Measurements from ENCODE around the gene FGD5. TPM values are rescaled to one million over a fixed set of nuclear protein-coding genes. Genes with fewer than 3 reads are reported as not detected.

Gene FGD5
- total RNA-seq, 2 donors from 2014 or later: 15.3 to 17.0 TPM

DNA sequence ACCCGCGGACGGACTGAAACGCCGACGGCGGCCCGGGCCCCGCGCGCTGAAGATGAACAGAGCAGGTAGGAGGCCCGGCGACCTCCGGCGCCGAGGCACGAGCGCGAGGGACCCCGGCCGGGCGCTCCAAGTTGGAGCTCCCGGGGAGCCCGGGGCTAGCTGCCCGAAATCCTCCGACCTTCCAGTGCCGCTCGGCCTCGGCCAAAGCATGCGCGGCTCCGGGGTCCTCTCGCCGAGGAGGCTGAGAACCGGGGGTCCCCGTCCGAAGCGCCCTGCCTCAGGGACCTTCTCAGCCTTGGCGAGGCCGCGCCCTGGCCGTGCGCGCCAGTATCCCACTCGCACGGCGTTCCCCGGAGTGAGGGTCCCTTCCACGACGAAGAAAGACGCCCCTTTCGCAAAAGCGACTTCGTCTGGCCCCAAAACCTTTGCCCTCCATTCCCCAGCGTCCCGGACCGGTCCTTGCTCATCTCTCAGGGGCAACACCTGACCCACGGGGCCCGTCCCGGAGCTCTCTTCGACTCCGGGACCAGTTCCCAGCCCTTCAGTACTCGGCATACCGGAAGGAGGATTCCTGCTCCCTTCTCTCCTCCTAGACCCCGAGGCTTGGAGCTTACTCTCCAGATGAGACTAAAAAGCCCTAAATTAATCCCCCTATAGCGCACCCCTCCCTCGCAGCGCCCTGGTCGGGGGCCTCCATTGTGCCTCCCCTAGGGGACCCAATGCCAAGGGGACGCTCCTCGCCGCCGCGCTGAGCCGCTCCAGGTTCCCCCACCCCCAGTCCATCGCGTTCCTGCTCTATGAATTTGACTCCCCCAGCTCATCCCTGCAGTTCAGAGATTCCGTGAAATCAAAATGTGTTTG is 7.7 kb upstream of the FGD5 start:
- peaks cover 45% of the 10 kb centered on the region for H3K27me3 Mint-ChIP-seq (ENCODE audit: insufficient read depth)
- H3K4me3 Mint-ChIP-seq: peak overlapping the region; percentile 80
- H3K9ac ChIP-seq (ENCODE audit: extremely low read depth, low read length, poor library complexity, severe bottlenecking): no peak overlapping the region

DNA sequence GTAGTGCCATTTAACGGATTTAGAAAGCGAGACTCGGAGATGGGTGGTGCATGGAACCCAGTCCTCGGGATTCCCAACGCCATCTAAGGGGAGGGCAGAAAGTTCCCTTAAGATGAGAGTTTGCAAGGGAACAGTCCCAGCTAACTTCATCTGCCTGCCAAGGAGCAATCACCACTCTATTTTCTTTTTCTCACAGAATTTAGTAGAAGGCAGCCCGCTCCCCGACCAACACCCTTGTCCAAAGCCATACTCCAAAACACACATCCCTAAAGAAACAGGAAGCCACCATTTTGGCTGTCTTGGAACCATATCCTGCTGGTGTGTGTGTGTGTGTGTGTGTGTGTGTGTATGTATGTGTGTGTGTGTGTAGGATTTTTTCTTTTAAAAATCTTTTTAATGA is 7.1 kb upstream of the FGD5 start:
- H3K4me1 Mint-ChIP-seq: peaks cover 2% of the 10 kb centered on the region
- Histone ChIP-seq H3K27ac (ENCODE audit: low read depth, low read length) (no peak overlapping the region), H3K9me3 (ENCODE audit: control insufficient read depth, low read length) (no peaks in the 10 kb centered on the region), H3K27me3 (ENCODE audit: control insufficient read depth, insufficient read depth, low read length, poor library complexity, severe bottlenecking) (peaks cover 62% of the 10 kb centered on the region), H3K36me3 (ENCODE audit: control insufficient read depth, insufficient read depth, low read length) (no peaks in the 10 kb centered on the region), H3K4me3 (ENCODE audit: low read length) (peak overlapping the region; percentile 74), H3K4me1 (ENCODE audit: control insufficient read depth, insufficient read depth, low read length) (no peaks in the 10 kb centered on the region), H3K9ac (ENCODE audit: extremely low read depth, low read length, poor library complexity, severe bottlenecking) (no peak overlapping the region)
- no peaks in the 10 kb centered on the region for H3K36me3 Mint-ChIP-seq (ENCODE audit: low read depth)
- TF ChIP-seq, protein P1, sequence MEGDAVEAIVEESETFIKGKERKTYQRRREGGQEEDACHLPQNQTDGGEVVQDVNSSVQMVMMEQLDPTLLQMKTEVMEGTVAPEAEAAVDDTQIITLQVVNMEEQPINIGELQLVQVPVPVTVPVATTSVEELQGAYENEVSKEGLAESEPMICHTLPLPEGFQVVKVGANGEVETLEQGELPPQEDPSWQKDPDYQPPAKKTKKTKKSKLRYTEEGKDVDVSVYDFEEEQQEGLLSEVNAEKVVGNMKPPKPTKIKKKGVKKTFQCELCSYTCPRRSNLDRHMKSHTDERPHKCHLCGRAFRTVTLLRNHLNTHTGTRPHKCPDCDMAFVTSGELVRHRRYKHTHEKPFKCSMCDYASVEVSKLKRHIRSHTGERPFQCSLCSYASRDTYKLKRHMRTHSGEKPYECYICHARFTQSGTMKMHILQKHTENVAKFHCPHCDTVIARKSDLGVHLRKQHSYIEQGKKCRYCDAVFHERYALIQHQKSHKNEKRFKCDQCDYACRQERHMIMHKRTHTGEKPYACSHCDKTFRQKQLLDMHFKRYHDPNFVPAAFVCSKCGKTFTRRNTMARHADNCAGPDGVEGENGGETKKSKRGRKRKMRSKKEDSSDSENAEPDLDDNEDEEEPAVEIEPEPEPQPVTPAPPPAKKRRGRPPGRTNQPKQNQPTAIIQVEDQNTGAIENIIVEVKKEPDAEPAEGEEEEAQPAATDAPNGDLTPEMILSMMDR (conservative IDR thresholded peaks at IDR 0.05): no peak
- H3K27ac Mint-ChIP-seq: no peak overlapping the region
- H3K27me3 Mint-ChIP-seq (ENCODE audit: insufficient read depth): peaks cover 45% of the 10 kb centered on the region
- no peaks in the 10 kb centered on the region for H3K9me3 Mint-ChIP-seq
- H3K4me3 Mint-ChIP-seq: peak overlapping the region; percentile 80
- 47 to 52% methylated on average over 5 to 7 of the region's 7 CpGs for WGBS, 2 experiments (ENCODE audit: insufficient coverage in 1 of 2, insufficient read length in 1 of 2)
- DNase-seq: no peak

More for the DNA sequence above, 7.7 kb upstream of the FGD5 start:
- DNase-seq: peak; percentile 77
- H3K27ac ChIP-seq (ENCODE audit: low read depth, low read length): no peak overlapping the region
- no peaks in the 10 kb centered on the region for H3K36me3 Mint-ChIP-seq (ENCODE audit: low read depth)
- no peaks in the 10 kb centered on the region for H3K9me3 Mint-ChIP-seq
- peaks cover 2% of the 10 kb centered on the region for H3K4me1 Mint-ChIP-seq
- TF ChIP-seq, protein P1 (conservative IDR thresholded peaks at IDR 0.05): no peak
- no peaks in the 10 kb centered on the region for H3K9me3 ChIP-seq (ENCODE audit: control insufficient read depth, low read length)
- no peaks in the 10 kb centered on the region for H3K36me3 ChIP-seq (ENCODE audit: control insufficient read depth, insufficient read depth, low read length)
- 2 to 3% methylated on average over 53 to 78 of the region's 78 CpGs for WGBS, 2 experiments (ENCODE audit: insufficient coverage in 1 of 2, insufficient read length in 1 of 2)
- H3K4me3 ChIP-seq (ENCODE audit: low read length): peak overlapping the region; percentile 74
- H3K4me1 ChIP-seq (ENCODE audit: control insufficient read depth, insufficient read depth, low read length): no peaks in the 10 kb centered on the region
- H3K27ac Mint-ChIP-seq: no peak overlapping the region
- H3K27me3 ChIP-seq (ENCODE audit: control insufficient read depth, insufficient read depth, low read length, poor library complexity, severe bottlenecking): peaks cover 62% of the 10 kb centered on the region

DNA sequence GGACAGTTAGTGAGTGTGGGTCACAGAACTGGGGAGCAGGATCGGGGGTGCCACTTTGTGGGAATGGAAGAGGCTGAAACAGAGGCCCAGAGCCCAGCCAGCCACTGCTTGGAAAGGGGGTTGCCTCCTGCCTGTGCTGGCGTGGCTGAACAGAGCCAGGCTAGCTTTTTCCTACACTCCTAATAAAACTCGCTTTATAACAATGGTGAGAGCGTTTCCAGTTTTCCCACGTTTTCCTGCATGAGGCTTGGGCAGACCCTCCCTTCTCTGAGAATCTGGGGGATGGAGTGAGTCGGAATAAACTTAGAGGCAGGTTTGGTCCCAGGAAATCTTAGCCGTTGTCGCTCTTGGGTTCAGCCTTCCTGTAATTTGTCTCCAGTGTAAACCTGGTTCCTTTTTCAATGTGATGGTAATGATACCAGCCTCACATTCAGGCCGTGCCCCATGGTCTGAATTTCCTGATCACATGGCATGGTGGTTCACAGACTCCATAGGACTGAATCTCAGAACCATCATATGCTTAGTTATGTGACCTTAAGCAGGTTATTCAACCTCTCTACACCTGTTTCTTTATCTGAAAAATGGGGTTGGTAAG is 6.5 kb upstream of the FGD5 start:
- H3K36me3 Mint-ChIP-seq (ENCODE audit: low read depth): no peaks in the 10 kb centered on the region

More for the DNA sequence above, 6.5 kb upstream of the FGD5 start:
- TF ChIP-seq, protein P1 (conservative IDR thresholded peaks at IDR 0.05): no peak
- no peaks in the 10 kb centered on the region for H3K36me3 ChIP-seq (ENCODE audit: control insufficient read depth, insufficient read depth, low read length)
- no peaks in the 10 kb centered on the region for H3K4me1 ChIP-seq (ENCODE audit: control insufficient read depth, insufficient read depth, low read length)
- no peak overlapping the region for H3K9ac ChIP-seq (ENCODE audit: extremely low read depth, low read length, poor library complexity, severe bottlenecking)
- peaks cover 62% of the 10 kb centered on the region for H3K27me3 ChIP-seq (ENCODE audit: control insufficient read depth, insufficient read depth, low read length, poor library complexity, severe bottlenecking)
- peaks cover 2% of the 10 kb centered on the region for H3K4me1 Mint-ChIP-seq
- no peaks in the 10 kb centered on the region for H3K9me3 Mint-ChIP-seq
- no peaks in the 10 kb centered on the region for H3K9me3 ChIP-seq (ENCODE audit: control insufficient read depth, low read length)
- no peak overlapping the region for H3K27ac Mint-ChIP-seq
- H3K27me3 Mint-ChIP-seq (ENCODE audit: insufficient read depth): peaks cover 41% of the 10 kb centered on the region
- no peak for DNase-seq
- WGBS, 2 experiments (ENCODE audit: insufficient coverage in 1 of 2, insufficient read length in 1 of 2): 88 to 89% methylated on average over 3 to 9 of the region's 9 CpGs
- H3K27ac ChIP-seq (ENCODE audit: low read depth, low read length): no peak overlapping the region
- peak overlapping the region; percentile 80 for H3K4me3 Mint-ChIP-seq
- H3K4me3 ChIP-seq (ENCODE audit: low read length): no peak overlapping the region
